22Rv1 (cell line): Measurements from ENCODE around the gene PTCD2.

Experiments used
- H3K27ac ChIP-seq: fragments of 450-650 bp; 2 replicates; pipeline ENCODE4 v1.5.1; 2017
- ZFX ChIP-seq: fragments of 450-650 bp; IDR thresholded peaks from 2 replicates; pipeline ENCODE4 v1.6.1; 2017; ENCODE audit warnings: antibody characterized with exemption, borderline replicate concordance
- TF ChIP-seq, protein P1 (sequence below): fragments of 450-650 bp; IDR thresholded peaks from 2 replicates; pipeline ENCODE4 v1.5.1; 2017; ENCODE audit warnings: mild to moderate bottlenecking

The PTCD2 gene

DNA sequence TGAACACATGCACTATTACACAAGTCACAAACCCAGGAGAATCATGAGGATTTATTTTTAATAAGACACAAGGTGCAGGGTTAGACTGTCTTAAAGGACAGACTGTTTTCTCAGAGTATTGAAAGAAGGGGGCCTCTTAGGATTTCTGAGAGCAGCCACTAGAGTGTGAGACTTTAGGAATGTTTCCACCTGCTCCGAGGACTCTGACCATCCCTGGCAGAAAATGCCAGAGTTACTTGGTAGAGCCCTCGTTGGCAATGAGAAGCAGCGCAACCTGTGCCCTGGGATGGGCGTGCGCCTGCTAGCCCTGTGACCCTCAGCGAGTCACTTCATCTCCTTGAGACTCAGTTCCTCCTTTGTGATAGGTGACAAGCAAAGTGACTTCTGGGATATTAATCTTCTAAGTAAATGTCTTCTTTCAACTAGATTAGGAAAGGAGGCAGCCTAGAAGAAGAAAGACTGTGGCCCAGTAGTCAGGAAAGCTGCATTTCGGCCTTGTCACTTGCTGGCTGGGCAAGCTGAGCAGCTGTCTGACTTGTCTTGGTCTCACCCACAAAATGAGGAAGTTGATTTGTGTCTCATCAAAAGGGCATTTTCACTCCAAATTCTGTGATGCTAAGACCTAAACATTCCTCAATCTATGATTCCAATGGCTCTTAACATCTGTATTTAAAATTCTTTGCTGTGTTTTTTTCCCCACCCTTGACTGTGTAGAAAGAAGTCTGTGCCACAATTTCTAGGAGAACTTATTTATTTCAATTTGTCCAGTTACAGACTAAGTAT, 60.5 kb downstream of the PTCD2 start:
- TF ChIP-seq, protein P1, sequence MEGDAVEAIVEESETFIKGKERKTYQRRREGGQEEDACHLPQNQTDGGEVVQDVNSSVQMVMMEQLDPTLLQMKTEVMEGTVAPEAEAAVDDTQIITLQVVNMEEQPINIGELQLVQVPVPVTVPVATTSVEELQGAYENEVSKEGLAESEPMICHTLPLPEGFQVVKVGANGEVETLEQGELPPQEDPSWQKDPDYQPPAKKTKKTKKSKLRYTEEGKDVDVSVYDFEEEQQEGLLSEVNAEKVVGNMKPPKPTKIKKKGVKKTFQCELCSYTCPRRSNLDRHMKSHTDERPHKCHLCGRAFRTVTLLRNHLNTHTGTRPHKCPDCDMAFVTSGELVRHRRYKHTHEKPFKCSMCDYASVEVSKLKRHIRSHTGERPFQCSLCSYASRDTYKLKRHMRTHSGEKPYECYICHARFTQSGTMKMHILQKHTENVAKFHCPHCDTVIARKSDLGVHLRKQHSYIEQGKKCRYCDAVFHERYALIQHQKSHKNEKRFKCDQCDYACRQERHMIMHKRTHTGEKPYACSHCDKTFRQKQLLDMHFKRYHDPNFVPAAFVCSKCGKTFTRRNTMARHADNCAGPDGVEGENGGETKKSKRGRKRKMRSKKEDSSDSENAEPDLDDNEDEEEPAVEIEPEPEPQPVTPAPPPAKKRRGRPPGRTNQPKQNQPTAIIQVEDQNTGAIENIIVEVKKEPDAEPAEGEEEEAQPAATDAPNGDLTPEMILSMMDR, result no peak
- no peak for TF ChIP-seq ZFX
- H3K27ac ChIP-seq, result no peak overlapping the region

DNA sequence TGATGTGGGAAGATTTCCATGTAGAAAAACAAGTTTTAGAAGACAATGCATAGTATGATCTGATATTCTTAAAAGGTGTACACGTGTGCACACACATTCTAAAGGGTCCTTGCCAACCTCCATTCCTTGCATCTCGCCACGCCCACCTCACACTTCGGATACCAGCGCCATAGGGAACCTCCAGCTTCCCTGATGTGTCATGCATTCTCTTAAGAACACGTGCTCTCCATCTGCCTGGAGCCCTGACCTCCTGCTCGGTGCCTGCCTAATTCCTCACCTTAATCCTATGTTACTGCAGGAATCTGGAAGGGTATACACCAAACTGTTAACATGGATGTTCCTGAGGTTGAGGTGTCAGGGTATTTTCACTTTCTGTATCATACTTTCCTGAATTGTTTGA, 63.1 kb downstream of the PTCD2 start:
- TF ChIP-seq, protein P1, result no peak
- no peak for TF ChIP-seq ZFX
- no peak overlapping the region for H3K27ac ChIP-seq

DNA sequence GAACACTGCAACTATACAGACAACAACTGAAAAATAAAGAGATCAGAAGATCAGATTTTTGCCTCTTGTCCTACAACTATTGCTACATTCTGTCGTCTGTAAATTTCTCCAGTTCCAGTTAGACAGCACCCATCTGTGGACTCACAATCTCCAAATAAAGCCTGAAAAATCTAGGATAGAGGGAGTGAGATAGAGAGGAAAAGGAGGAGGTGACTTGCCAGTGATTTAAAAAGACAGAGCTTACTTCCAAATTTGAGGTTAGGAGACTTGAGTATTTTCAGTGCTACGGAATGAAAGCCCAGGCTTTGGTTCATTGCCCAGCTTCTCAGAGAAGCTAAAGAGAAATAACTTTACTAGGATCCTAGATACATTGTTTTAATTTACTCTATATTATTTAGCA, 63.6 kb downstream of the PTCD2 start:
- no peak overlapping the region for H3K27ac ChIP-seq
- TF ChIP-seq, protein P1, result no peak
- no peak for TF ChIP-seq ZFX

DNA sequence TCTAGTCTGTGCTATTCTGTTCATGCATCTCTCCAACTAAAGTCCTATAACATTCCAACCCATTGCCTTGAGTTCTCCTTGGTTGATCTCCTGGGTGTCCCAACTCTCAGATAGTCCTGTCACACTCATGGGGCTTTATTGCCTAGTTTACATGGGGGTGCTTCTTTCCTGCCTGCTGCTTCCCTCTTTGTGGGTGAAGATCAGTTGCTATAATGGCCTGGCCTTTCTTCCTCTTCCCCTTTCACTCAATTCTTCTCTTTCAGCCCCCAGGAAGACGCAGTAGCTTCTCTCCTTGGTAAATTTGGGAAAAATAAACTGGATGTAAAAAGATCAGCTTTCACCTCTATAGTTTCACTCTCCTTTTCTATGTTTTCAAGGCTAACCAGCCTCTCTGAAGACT, 66.5 kb downstream of the PTCD2 start:
- TF ChIP-seq ZFX, result no peak
- TF ChIP-seq, protein P1, result no peak

DNA sequence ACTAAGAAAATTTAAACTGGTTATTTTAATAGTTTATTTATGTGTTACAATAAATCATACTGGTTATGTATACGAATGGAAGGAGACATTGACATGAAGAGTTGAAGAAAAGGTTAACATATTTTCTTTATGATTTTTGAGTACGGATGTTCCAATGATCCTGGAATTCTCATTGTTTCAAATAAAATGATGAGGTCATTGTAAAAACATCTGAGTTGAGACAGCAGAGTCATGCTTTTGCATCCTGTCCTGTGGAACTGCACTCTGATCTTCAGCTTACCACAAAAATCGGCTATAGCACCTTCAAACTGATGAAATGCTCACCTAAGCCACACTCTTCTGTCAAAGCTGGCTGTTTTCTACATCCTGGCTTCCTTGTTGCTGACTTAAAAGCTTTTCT, 67.8 kb downstream of the PTCD2 start:
- no peak for TF ChIP-seq ZFX
- TF ChIP-seq, protein P1, result no peak
- H3K27ac ChIP-seq, result no peak overlapping the region

More for the DNA sequence above, 66.5 kb downstream of the PTCD2 start:
- H3K27ac ChIP-seq, result no peak overlapping the region

DNA sequence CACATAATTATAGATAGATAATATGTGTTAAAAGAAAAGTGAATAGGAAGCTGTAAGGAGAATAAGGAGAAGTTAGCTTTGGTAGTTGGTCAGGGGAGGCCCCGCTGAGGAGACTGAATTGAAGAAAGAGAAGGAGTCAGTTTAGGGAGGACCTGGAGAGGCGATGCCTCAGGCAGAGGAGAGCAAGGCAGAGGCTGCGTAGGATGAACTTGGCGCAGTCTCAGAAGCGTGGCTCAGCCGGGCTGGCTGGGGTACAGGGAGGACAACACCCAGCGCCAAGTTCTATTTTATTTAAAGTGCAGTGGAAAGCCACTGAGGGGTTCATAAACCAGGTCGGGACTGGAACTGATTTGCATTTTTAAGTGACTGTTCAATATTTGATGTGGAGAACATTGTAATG, 68.5 kb downstream of the PTCD2 start:
- H3K27ac ChIP-seq, result no peak overlapping the region
- TF ChIP-seq, protein P1, result no peak
- no peak for TF ChIP-seq ZFX

DNA sequence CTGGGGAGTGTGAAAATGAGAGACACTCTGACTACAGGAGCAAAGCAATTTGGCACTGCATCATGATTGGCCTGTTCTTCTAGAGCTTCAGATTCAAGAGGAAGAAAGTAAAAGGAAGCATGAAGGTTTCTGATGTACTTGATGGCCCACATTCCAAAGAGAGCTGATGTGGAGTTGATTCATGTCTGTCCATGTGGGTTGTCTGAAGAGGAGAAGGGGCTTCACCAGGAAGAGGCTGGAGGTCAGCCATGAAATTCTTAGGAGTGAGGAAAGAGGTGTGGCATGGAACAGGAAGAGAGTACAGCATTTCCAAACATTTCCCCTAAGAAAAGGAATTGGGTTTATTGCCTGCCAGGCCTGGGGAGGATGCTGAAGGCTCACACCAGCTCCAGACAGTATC, 70.7 kb downstream of the PTCD2 start:
- no peak overlapping the region for H3K27ac ChIP-seq
- TF ChIP-seq ZFX, result no peak
- TF ChIP-seq, protein P1, result no peak
